IMR-90 (cell line): Measurements from ENCODE around the gene KLHDC3. TPM values are rescaled to one million over a fixed set of nuclear protein-coding genes. Genes with fewer than 3 reads are reported as not detected.

Experiments
- ATAC-seq: fragments of 200-7000 bp; cut with Tn5 transposase; 2 replicates; pipeline ENCODE4 v1.9.1; 2020; ENCODE audit warnings: low read depth, mild to moderate bottlenecking, moderate library complexity
- BruUV-seq: library from RNA; stranded (reverse); fragments of 400-500 nt; replicated peaks from 2 replicates; lab custom pipeline; 2021; lab: Mats Ljungman, UMichigan
- CTCF ChIA-PET: fragments of 300-600 bp; formaldehyde crosslinking; extraction: SDS; loops from one replicate; lab custom pipeline; 2021; ENCODE audit warnings: antibody characterized with exemption; lab: Yijun Ruan, JAX
- POLR2A ChIA-PET: fragments of 300-600 bp; sonication (Branson Sonifier 250); formaldehyde crosslinking; loops from one replicate; lab custom pipeline; 2022; ENCODE audit warnings: antibody characterized with exemption; ENCODE audit not compliant: unreplicated experiment; lab: Charles Lee
- DNase-seq: peaks from one replicate; pipeline ENCODE4 v3.0.0; 2013
- H2AFZ ChIP-seq: replicated peaks from 2 replicates; pipeline ENCODE3; 2013; ENCODE audit warnings: low read length, mild to moderate bottlenecking; ENCODE audit not compliant: poor library complexity
- H2AK5ac ChIP-seq: 2 replicates; pipeline ENCODE4 v1.6.1; 2013; ENCODE audit warnings: low read depth, low read length, inconsistent platforms
- H2AK9ac ChIP-seq: replicated peaks from 2 replicates; pipeline ENCODE3; 2013; ENCODE audit warnings: mild to moderate bottlenecking, low read depth, low read length, moderate library complexity; ENCODE audit not compliant: poor library complexity
- H2BK120ac ChIP-seq: 2 replicates; pipeline ENCODE4 v1.6.1; 2013; ENCODE audit warnings: low read depth, low read length, inconsistent platforms
- H2BK15ac ChIP-seq: 3 replicates; pipeline ENCODE4 v1.6.1; 2013; ENCODE audit warnings: low read depth, low read length, inconsistent platforms
- H2BK20ac ChIP-seq: 2 replicates; pipeline ENCODE4 v1.6.1; 2013; ENCODE audit warnings: low read depth, mild to moderate bottlenecking, inconsistent platforms, low read length, moderate library complexity
- H2BK5ac ChIP-seq: 2 replicates; pipeline ENCODE4 v1.6.1; 2013; ENCODE audit warnings: mild to moderate bottlenecking, low read depth, low read length, inconsistent platforms; ENCODE audit not compliant: poor library complexity, severe bottlenecking
- H3K14ac ChIP-seq: replicated peaks from 2 replicates; pipeline ENCODE4 v1.6.1; 2013; ENCODE audit warnings: low read depth, low read length, inconsistent platforms
- H3K18ac ChIP-seq: 2 replicates; pipeline ENCODE4 v1.6.1; 2013; ENCODE audit warnings: low read depth, low read length, control low read depth
- H3K23ac ChIP-seq: 2 replicates; pipeline ENCODE4 v1.6.1; 2013; ENCODE audit warnings: low read depth, low read length, inconsistent platforms
- H3K27ac ChIP-seq: 2 replicates; pipeline ENCODE4 v1.5.1; 2013; ENCODE audit warnings: mild to moderate bottlenecking, control low read depth, low read length; ENCODE audit not compliant: insufficient read depth
- H3K27me3 ChIP-seq: 2 replicates; pipeline ENCODE4 v1.6.1; 2013; ENCODE audit warnings: low read length; ENCODE audit not compliant: control insufficient read depth, insufficient read depth
- H3K36me3 ChIP-seq: 2 replicates; pipeline ENCODE4 v1.6.1; 2013; ENCODE audit warnings: low read length, mixed read lengths; ENCODE audit not compliant: control insufficient read depth, insufficient read depth
- H3K4ac ChIP-seq: 2 replicates; pipeline ENCODE4 v1.6.1; 2013; ENCODE audit warnings: low read depth, low read length, inconsistent platforms
- H3K4me1 ChIP-seq: 2 replicates; pipeline ENCODE4 v1.6.1; 2013; ENCODE audit warnings: low read length, mixed read lengths; ENCODE audit not compliant: control insufficient read depth, insufficient read depth
- H3K4me2 ChIP-seq: 2 replicates; pipeline ENCODE4 v1.6.1; 2013; ENCODE audit warnings: low read depth, mild to moderate bottlenecking, control low read depth, low read length, moderate library complexity
- H3K4me3 ChIP-seq: 2 replicates; pipeline ENCODE4 v1.5.1; 2013; ENCODE audit warnings: low read depth, mild to moderate bottlenecking, control low read depth, low read length, moderate library complexity; ENCODE audit not compliant: insufficient read depth
- H3K56ac ChIP-seq: 2 replicates; pipeline ENCODE4 v1.6.1; 2013; ENCODE audit warnings: low read length, inconsistent platforms; ENCODE audit not compliant: insufficient read depth; ENCODE audit errors: extremely low read depth
- H3K79me1 ChIP-seq, 2 experiments: 2 replicates each; pipeline ENCODE4 v1.6.1; 2013; ENCODE audit warnings: low read length in 2 of 2, inconsistent platforms in 1 of 2, low read depth in 1 of 2
- H3K9ac ChIP-seq: 2 replicates; pipeline ENCODE4 v1.6.1; 2013; ENCODE audit warnings: low read depth, low read length, control low read depth
- H3K9me1 ChIP-seq: 2 replicates; pipeline ENCODE4 v1.6.1; 2013; ENCODE audit warnings: low read length, inconsistent platforms; ENCODE audit not compliant: insufficient read depth
- H3K9me3 ChIP-seq: 2 replicates; pipeline ENCODE4 v1.6.1; 2013; ENCODE audit warnings: low read length; ENCODE audit not compliant: control insufficient read depth, insufficient read depth
- H4K20me1 ChIP-seq: 2 replicates; pipeline ENCODE4 v1.6.1; 2013; ENCODE audit warnings: low read length, inconsistent platforms; ENCODE audit not compliant: insufficient read depth
- H4K5ac ChIP-seq: 2 replicates; pipeline ENCODE4 v1.6.1; 2013; ENCODE audit warnings: mild to moderate bottlenecking, low read depth, low read length, control low read depth
- H4K8ac ChIP-seq, 2 experiments: 2 replicates each; pipeline ENCODE4 v1.6.1; 2013; ENCODE audit warnings: low read depth in 2 of 2, low read length in 2 of 2, control low read depth in 1 of 2, inconsistent platforms in 1 of 2
- H4K91ac ChIP-seq: 2 replicates; pipeline ENCODE4 v1.6.1; 2013; ENCODE audit warnings: low read depth, low read length, inconsistent platforms; ENCODE audit not compliant: insufficient read depth
- BHLHE40 ChIP-seq: fragments of 150-350 bp; IDR thresholded peaks from 2 replicates; pipeline ENCODE4 v1.6.1; 2016; ENCODE audit warnings: mild to moderate bottlenecking, low read depth, low read length
- CEBPB ChIP-seq: IDR thresholded peaks from 2 replicates; pipeline ENCODE4 v1.6.1; 2012; ENCODE audit warnings: low read depth, low read length, improper control_type of control experiment
- CHD1 ChIP-seq: IDR thresholded peaks from 2 replicates; pipeline ENCODE4 v1.6.1; 2012; ENCODE audit warnings: low read depth, low read length, improper control_type of control experiment
- FOS ChIP-seq: fragments of 150-350 bp; IDR thresholded peaks from 2 replicates; pipeline ENCODE4 v1.6.1; 2016; ENCODE audit warnings: low read depth, low read length
- MAFK ChIP-seq: IDR thresholded peaks from 2 replicates; pipeline ENCODE4 v1.6.1; 2012; ENCODE audit warnings: low read depth, low read length, improper control_type of control experiment
- MAZ ChIP-seq: IDR thresholded peaks from 2 replicates; pipeline ENCODE4 v1.6.1; 2012; ENCODE audit warnings: low read depth, mild to moderate bottlenecking, low read length, improper control_type of control experiment, moderate library complexity, borderline replicate concordance
- MXI1 ChIP-seq: IDR thresholded peaks from 2 replicates; pipeline ENCODE4 v1.6.1; 2012; ENCODE audit warnings: low read depth, mild to moderate bottlenecking, low read length, moderate library complexity, borderline replicate concordance
- NFE2L2 ChIP-seq: fragments of 150-350 bp; IDR thresholded peaks from 2 replicates; pipeline ENCODE4 v1.6.1; 2016; ENCODE audit warnings: low read depth, mild to moderate bottlenecking, low read length
- POLR2A ChIP-seq: IDR thresholded peaks from 2 replicates; pipeline ENCODE4 v1.6.1; 2012; ENCODE audit warnings: mild to moderate bottlenecking, low read depth, low read length
- RAD21 ChIP-seq: IDR thresholded peaks from 2 replicates; pipeline ENCODE4 v1.6.1; 2012; ENCODE audit warnings: low read length, improper control_type of control experiment
- RCOR1 ChIP-seq: IDR thresholded peaks from 2 replicates; pipeline ENCODE4 v1.6.1; 2012; ENCODE audit warnings: mild to moderate bottlenecking, low read length, improper control_type of control experiment; ENCODE audit not compliant: insufficient replicate concordance
- RFX5 ChIP-seq: IDR thresholded peaks from 2 replicates; pipeline ENCODE4 v1.8.0; 2012; ENCODE audit warnings: low read depth, mild to moderate bottlenecking, low read length, moderate library complexity
- SMC3 ChIP-seq: fragments of 150-350 bp; IDR thresholded peaks from 2 replicates; pipeline ENCODE4 v1.6.1; 2016; ENCODE audit warnings: low read depth, mild to moderate bottlenecking, antibody characterized with exemption, low read length, moderate library complexity
- WGBS, 2 experiments: methylation state at CpG; one replicate each; pipeline versions ENCODE4 v1.1.5 to v1.1.7; 2013; ENCODE audit warnings: missing lambda C conversion rate in 2 of 2; ENCODE audit not compliant: insufficient read length in 1 of 2; ENCODE audit errors: extremely low coverage in 2 of 2; 5-methylcytosine and 5-hydroxymethylcytosine counted together
- dilution Hi-C: fragments of 300-500 bp; cut with HindIII; formaldehyde crosslinking; loops from one replicate; pipeline ENCODE4 v1.14.3; 2018; ENCODE audit warnings: low sequenced_read_pairs; ENCODE audit not compliant: unreplicated experiment
- in situ Hi-C: fragments of 300-500 bp; cut with MboI; formaldehyde crosslinking; loops from 3 replicates; pipeline ENCODE4 v1.14.3; 2019; ENCODE audit warnings: low sequenced_read_pairs, inconsistent platforms, mixed read lengths
- intact Hi-C: fragments of 100-400 bp; cut with micrococcal nuclease; formaldehyde crosslinking; loops from 2 replicates; pipeline ENCODE4 v1.10.0; 2022
- polyA plus RNA-seq, 3 experiments: library from polyadenylated mRNA; depleted of rRNA; stranded (reverse); fragments of >200 nt; gene quantifications; 2 replicates each; pipeline ENCODE4 v1.2.3, GENCODE V29; 2012; ENCODE audit warnings: low replicate concordance in 1 of 3
- total RNA-seq: library from RNA; depleted of rRNA; stranded (reverse); fragments of >200 nt; gene quantifications from 2 replicates; pipeline ENCODE4 v1.2.3, GENCODE V29; 2012
- TF ChIP-seq, protein P1 (sequence below): conservative IDR thresholded peaks from 2 replicates; pipeline ENCODE4 v1.5.1; 2012; ENCODE audit warnings: mild to moderate bottlenecking, low read depth, low read length, improper control_type of control experiment
- TF ChIP-seq, protein P2 (sequence below): fragments of 150-350 bp; IDR thresholded peaks from 2 replicates; pipeline ENCODE4 v1.6.1; 2016; ENCODE audit warnings: low read depth, mild to moderate bottlenecking, low read length, moderate library complexity, borderline replicate concordance
- TF ChIP-seq, protein P3 (sequence below): fragments of 150-350 bp; IDR thresholded peaks from 2 replicates; pipeline ENCODE4 v1.6.1; 2017; ENCODE audit warnings: mild to moderate bottlenecking, antibody characterized with exemption, low read length, low read depth

Gene KLHDC3
- total and polyA plus RNA-seq, 2 of the 4 experiments (the other 2 are of a cell fraction): 57.1 to 76.0 TPM

DNA sequence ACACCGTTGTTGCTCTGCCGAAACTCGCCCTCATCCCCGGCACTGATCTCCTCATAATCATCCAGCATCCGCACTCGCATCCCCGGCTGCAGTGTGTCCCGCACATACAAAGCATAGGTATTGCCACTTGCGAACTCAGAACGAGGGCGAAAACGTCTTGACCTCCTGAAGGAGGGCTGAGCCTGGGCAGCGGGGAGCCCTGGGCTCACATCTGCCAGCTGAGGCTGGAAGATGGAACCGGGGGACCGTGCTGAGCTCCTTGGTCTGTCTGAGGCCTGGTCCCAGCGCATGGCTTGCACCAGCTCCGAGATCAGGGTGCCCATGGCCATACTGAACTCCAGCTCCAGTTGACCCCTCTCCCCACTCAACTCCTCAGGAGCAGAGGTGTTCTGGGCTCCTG, 36.9 kb downstream of the KLHDC3 start:
- ATAC-seq (no peak), DNase-seq (no peak)
- H2BK120ac ChIP-seq: no peak overlapping the region
- peaks cover 21% of the 10 kb centered on the region for H3K9me1 ChIP-seq
- H4K20me1 ChIP-seq: no peaks in the 10 kb centered on the region
- H3K36me3 ChIP-seq: peaks cover 56% of the 10 kb centered on the region
- H3K18ac ChIP-seq: no peak overlapping the region
- peaks cover 17 to 50% of the 10 kb centered on the region in 2 experiments; a peak in 3 of 4 replicates for H3K79me1 ChIP-seq
- peaks cover 18% of the 10 kb centered on the region for H3K4me1 ChIP-seq
- CTCF ChIA-PET: no interaction called here
- POLR2A ChIA-PET: no interaction called here
- in situ Hi-C loops (no loop called here), intact Hi-C loops (loop anchor here (5.0 kb wide), 1 partner anchor 91 kb away; no protein-coding TSS in a partner anchor), dilution Hi-C loops (no loop called here)
- no peak overlapping the region for H4K8ac ChIP-seq
- H3K4me3 ChIP-seq: no peak overlapping the region
- H2BK15ac ChIP-seq: no peak overlapping the region
- H3K23ac ChIP-seq: no peak overlapping the region
- no peak overlapping the region for H3K14ac ChIP-seq
- 0 out of 2 replicates have a peak overlapping the region, but pooled peaks have one; percentile 6 for H3K4ac ChIP-seq
- BruUV-seq: no TSS peak
- no peaks in the 10 kb centered on the region for H3K9me3 ChIP-seq
- no peak overlapping the region for H4K91ac ChIP-seq
- H3K56ac ChIP-seq: no peak overlapping the region
- H3K4me2 ChIP-seq: no peak overlapping the region; the same call in 1 of the 2 replicates
- no peak overlapping the region for H3K27ac ChIP-seq
- H2BK20ac ChIP-seq: no peak overlapping the region
- no peak overlapping the region for H3K9ac ChIP-seq
- no peak overlapping the region for H2AK9ac ChIP-seq
- no peak for TF ChIP-seq CEBPB
- TF ChIP-seq, protein P1, sequence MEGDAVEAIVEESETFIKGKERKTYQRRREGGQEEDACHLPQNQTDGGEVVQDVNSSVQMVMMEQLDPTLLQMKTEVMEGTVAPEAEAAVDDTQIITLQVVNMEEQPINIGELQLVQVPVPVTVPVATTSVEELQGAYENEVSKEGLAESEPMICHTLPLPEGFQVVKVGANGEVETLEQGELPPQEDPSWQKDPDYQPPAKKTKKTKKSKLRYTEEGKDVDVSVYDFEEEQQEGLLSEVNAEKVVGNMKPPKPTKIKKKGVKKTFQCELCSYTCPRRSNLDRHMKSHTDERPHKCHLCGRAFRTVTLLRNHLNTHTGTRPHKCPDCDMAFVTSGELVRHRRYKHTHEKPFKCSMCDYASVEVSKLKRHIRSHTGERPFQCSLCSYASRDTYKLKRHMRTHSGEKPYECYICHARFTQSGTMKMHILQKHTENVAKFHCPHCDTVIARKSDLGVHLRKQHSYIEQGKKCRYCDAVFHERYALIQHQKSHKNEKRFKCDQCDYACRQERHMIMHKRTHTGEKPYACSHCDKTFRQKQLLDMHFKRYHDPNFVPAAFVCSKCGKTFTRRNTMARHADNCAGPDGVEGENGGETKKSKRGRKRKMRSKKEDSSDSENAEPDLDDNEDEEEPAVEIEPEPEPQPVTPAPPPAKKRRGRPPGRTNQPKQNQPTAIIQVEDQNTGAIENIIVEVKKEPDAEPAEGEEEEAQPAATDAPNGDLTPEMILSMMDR: no peak
- no peak for TF ChIP-seq FOS
- no peak for TF ChIP-seq SMC3
- no peak for TF ChIP-seq RAD21
- TF ChIP-seq, protein P2, sequence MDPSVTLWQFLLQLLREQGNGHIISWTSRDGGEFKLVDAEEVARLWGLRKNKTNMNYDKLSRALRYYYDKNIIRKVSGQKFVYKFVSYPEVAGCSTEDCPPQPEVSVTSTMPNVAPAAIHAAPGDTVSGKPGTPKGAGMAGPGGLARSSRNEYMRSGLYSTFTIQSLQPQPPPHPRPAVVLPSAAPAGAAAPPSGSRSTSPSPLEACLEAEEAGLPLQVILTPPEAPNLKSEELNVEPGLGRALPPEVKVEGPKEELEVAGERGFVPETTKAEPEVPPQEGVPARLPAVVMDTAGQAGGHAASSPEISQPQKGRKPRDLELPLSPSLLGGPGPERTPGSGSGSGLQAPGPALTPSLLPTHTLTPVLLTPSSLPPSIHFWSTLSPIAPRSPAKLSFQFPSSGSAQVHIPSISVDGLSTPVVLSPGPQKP: no peak
- TF ChIP-seq MXI1: no peak
- no peak for TF ChIP-seq POLR2A
- TF ChIP-seq RCOR1: no peak
- TF ChIP-seq, protein P3, sequence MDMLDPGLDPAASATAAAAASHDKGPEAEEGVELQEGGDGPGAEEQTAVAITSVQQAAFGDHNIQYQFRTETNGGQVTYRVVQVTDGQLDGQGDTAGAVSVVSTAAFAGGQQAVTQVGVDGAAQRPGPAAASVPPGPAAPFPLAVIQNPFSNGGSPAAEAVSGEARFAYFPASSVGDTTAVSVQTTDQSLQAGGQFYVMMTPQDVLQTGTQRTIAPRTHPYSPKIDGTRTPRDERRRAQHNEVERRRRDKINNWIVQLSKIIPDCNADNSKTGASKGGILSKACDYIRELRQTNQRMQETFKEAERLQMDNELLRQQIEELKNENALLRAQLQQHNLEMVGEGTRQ: no peak
- TF ChIP-seq MAZ: no peak
- TF ChIP-seq NFE2L2: no peak
- no peak for TF ChIP-seq BHLHE40
- TF ChIP-seq MAFK: no peak
- no peak for TF ChIP-seq RFX5
- no peak for TF ChIP-seq CHD1
- WGBS, 2 experiments: 98% methylated on average over 14 of the region's 17 CpGs; no CpG with 5 or more reads in 1 of the 2 experiments
- no peaks in the 10 kb centered on the region for H3K27me3 ChIP-seq
- no peak overlapping the region for H2AK5ac ChIP-seq
- peak overlapping the region; percentile 33 for H2AFZ ChIP-seq
- no peak overlapping the region for H4K5ac ChIP-seq
- no peak overlapping the region for H2BK5ac ChIP-seq
